Psoas muscle (tissue), 8 donors: Measurements from ENCODE around the gene C3orf20. TPM values are rescaled to one million over a fixed set of nuclear protein-coding genes. Genes with fewer than 3 reads are reported as not detected.
A peak's percentile ranks its signal among the peaks of the same experiment; 100 is the strongest.

Source experiments
- ATAC-seq, 4 donors: fragments of 200-7000 bp; cut with Tn5 transposase; one replicate each; pipeline ENCODE4 v1.9.1; 2020; ENCODE audit warnings: moderate library complexity in 3 of 4, mild to moderate bottlenecking in 2 of 4
- DNase-seq, 2 donors: peaks; one replicate each; pipeline ENCODE4 v3.0.0-alpha.2; 2020
- H3K27ac ChIP-seq: fragments of 200-600 bp; one replicate; pipeline ENCODE4 v1.8.0; 2022
- H3K27me3 ChIP-seq, 3 donors: fragments of 200-600 bp in 1 of 3; one replicate each; pipeline versions ENCODE4 v1.6.1 to v1.8.0; 2013 to 2022; ENCODE audit warnings: low read length in 2 of 3, mild to moderate bottlenecking in 2 of 3, moderate library complexity in 1 of 3; ENCODE audit not compliant: insufficient read depth in 3 of 3
- H3K36me3 ChIP-seq, 2 donors: fragments of 200-600 bp in 1 of 2; one replicate each; pipeline versions ENCODE4 v1.6.1 to v1.8.0; 2013 to 2022; ENCODE audit warnings: low read depth in 1 of 2, mild to moderate bottlenecking in 1 of 2, moderate library complexity in 1 of 2; ENCODE audit not compliant: insufficient read depth in 1 of 2
- H3K4me1 ChIP-seq: fragments of 200-600 bp; one replicate; pipeline ENCODE4 v1.8.0; 2022
- H3K4me3 ChIP-seq: fragments of 200-600 bp; one replicate; pipeline ENCODE4 v1.8.0; 2022; ENCODE audit warnings: mild to moderate bottlenecking
- H3K9me3 ChIP-seq: fragments of 200-600 bp; one replicate; pipeline ENCODE4 v1.8.0; 2022
- CTCF ChIP-seq: fragments of 200-600 bp; IDR thresholded peaks from one replicate; pipeline ENCODE4 v1.8.0; 2022; ENCODE audit warnings: antibody characterized with exemption
- WGBS, 3 donors: extraction: QIAGEN DNeasy Blood & Tissue Kit; methylation state at CpG; one replicate each; pipeline versions ENCODE4 v1.1.6 to v1.1.7; 2013; 5-methylcytosine and 5-hydroxymethylcytosine counted together
- intact Hi-C, 2 donors: fragments of 100-400 bp; cut with DNase I; formaldehyde crosslinking; loops; one replicate each; pipeline versions ENCODE4 v1.11.0 to v1.14.2; 2022
- polyA plus RNA-seq, 3 donors: library from polyadenylated mRNA; stranded (reverse); fragments of 200-250 nt; gene quantifications; one replicate each; pipeline ENCODE4 v1.2.3, GENCODE V29; 2013
- total RNA-seq, 4 donors: library from RNA; stranded (reverse); fragmentation: NEBNext Ultra II Directional in 2 of 4; extraction: Animal tissue kit (Norgen Biotek cat#: 25700) in 2 of 4; gene quantifications; one replicate each; pipeline versions ENCODE4 v1.2.1 to v1.2.4, GENCODE V29; 2021 to 2023
- donor health status: healthy with polysubstance abuse.
- donor health status: DM: no; HTN: no; CAD: no; lungs with moderate emphysema.
- donor health status: Bipolar disorder and iron deficiency.
- donor health status: healthy.
- donor health status: DM: yes; HTN: yes; CAD: no.
- donor health status: DM: no; HTN: no; CAD: no.
- donor health status: DM: no; HTN: no; CAD: no.
- donor health status: DM: yes; HTN: yes; CAD: no.

The C3orf20 gene
- total and polyA plus RNA-seq, 7 donors, result 0.01 to 0.38 (median 0.09) TPM; not detected in 2

- intact Hi-C loops, result no loop called here
- 89 to 94% (median 93%) methylated on average over 3 of the region's 3 CpGs for WGBS, 3 donors
- no peaks in the 10 kb centered on the region for H3K36me3 ChIP-seq
- H3K4me3 ChIP-seq, result no peak overlapping the region
- no peak for DNase-seq
- no peak for TF ChIP-seq CTCF
- H3K27ac ChIP-seq, result no peak overlapping the region
- H3K9me3 ChIP-seq, result no peaks in the 10 kb centered on the region
- no peak for ATAC-seq
- H3K4me1 ChIP-seq, result no peaks in the 10 kb centered on the region
- peaks cover 0 to 27% (median 7%) of the 10 kb centered on the region in 3 donors for H3K27me3 ChIP-seq
Measured at GRCh38 chr3:14816359-14816758, 141.4 kb downstream of the C3orf20 start.

- WGBS, 3 donors, result 88 to 90% (median 89%) methylated on average over 25 of the region's 25 CpGs
- ATAC-seq (no peak), DNase-seq (peak in 1 of 2 donors; percentile 48)
- peaks cover 0 to 6% (median 5%) of the 10 kb centered on the region in 3 donors for H3K27me3 ChIP-seq
- H3K4me1 ChIP-seq, result no peaks in the 10 kb centered on the region
- no peak within 1 kb of the TSS for H3K4me3 ChIP-seq
- no peak for TF ChIP-seq CTCF
- H3K36me3 ChIP-seq, result no peaks in the 10 kb centered on the region
- no peak within 1 kb of the TSS for H3K27ac ChIP-seq
- H3K9me3 ChIP-seq, result no peaks in the 10 kb centered on the region
- intact Hi-C loops, result no loop called here
Measured at GRCh38 chr3:14818804-14819500, 144.0 kb downstream of the C3orf20 start, which contains the start of gene FGD5. Gene FGD5 (plus strand): TSS chr3:14818962. CDS start chr3:14819072, 110 bp downstream.

- no peak for TF ChIP-seq CTCF
- intact Hi-C loops, result no loop called here
- Histone ChIP-seq H3K4me1 (no peaks in the 10 kb centered on the region), H3K9me3 (no peaks in the 10 kb centered on the region), H3K27me3 (peaks cover 0 to 5% (median 3%) of the 10 kb centered on the region in 3 donors), H3K4me3 (no peak overlapping the region), H3K27ac (no peak overlapping the region), H3K36me3 (no peaks in the 10 kb centered on the region)
- no peak for ATAC-seq
- peak in 1 of 2 donors; percentile 55 for DNase-seq
- WGBS, 3 donors, result 79 to 84% (median 83%) methylated on average over 9 to 10 of the region's 10 CpGs
Measured at GRCh38 chr3:14819671-14820070, 144.7 kb downstream of the C3orf20 start.

- peak in 1 of 2 donors; percentile 35 for DNase-seq
- Histone ChIP-seq H3K27me3 (peaks cover 0 to 5% (median 3%) of the 10 kb centered on the region in 3 donors), H3K9me3 (no peaks in the 10 kb centered on the region), H3K4me1 (no peaks in the 10 kb centered on the region), H3K27ac (no peak overlapping the region), H3K4me3 (no peak overlapping the region), H3K36me3 (no peaks in the 10 kb centered on the region)
- TF ChIP-seq CTCF, result no peak
- no peak for ATAC-seq
- WGBS, 3 donors, result 90 to 95% (median 93%) methylated on average over 17 of the region's 17 CpGs
- intact Hi-C loops, result no loop called here
Measured at GRCh38 chr3:14820156-14820555, 145.2 kb downstream of the C3orf20 start.
